Stomach (tissue), 4 donors: Measurements from ENCODE around the gene GAL3ST2.

Source experiments
- CTCF ChIP-seq, 7 experiments: fragments of 450-650 bp in 4 of 7; fragments of 200-600 bp in 3 of 7; sonication (generic) in 3 of 7; IDR thresholded peaks; one replicate each; pipeline ENCODE4 v1.5.1; 2016 to 2019; ENCODE audit warnings: antibody characterized with exemption in 7 of 7, control low read depth in 2 of 7, mild to moderate bottlenecking in 1 of 7
- POLR2AphosphoS5 ChIP-seq, 3 donors: sonication (generic); formaldehyde crosslinking; IDR thresholded peaks; one replicate each; pipeline ENCODE4 v1.6.1; 2016; ENCODE audit warnings: antibody characterized with exemption in 3 of 3

- no peak for TF ChIP-seq CTCF (IDR thresholded peaks at IDR 0.05)
- no peak for TF ChIP-seq POLR2AphosphoS5 (IDR thresholded peaks at IDR 0.05)
Observed at GRCh38 chr2:241822264-241822623, 45.6 kb downstream of the GAL3ST2 start.
